RWPE1 (cell line): Measurements from ENCODE around the gene PRPF38B.

Experiments
- CTCF ChIA-PET: fragments of 350-600 bp; sonication (Branson Sonifier 250); formaldehyde crosslinking; extraction: SDS; loops from one replicate; lab custom pipeline; 2021; lab: Yijun Ruan, JAX
- POLR2A ChIA-PET: fragments of 400-600 bp; formaldehyde crosslinking; extraction: SDS; loops from one replicate; lab custom pipeline; 2020; ENCODE audit warnings: antibody characterized with exemption; ENCODE audit not compliant: low non-redundant PET; lab: Yijun Ruan, JAX
- DNase-seq: peaks from one replicate; pipeline ENCODE4 v3.0.0; 2012; ENCODE audit warnings: low spot score
- H3K27ac ChIP-seq: fragments of 450-650 bp; 2 replicates; pipeline ENCODE4 v1.5.1; 2017
- TF ChIP-seq, protein P1 (sequence below): fragments of 450-650 bp; conservative IDR thresholded peaks from 2 replicates; pipeline ENCODE4 v1.5.1; 2017; ENCODE audit warnings: low read depth, mild to moderate bottlenecking

The PRPF38B gene

DNA sequence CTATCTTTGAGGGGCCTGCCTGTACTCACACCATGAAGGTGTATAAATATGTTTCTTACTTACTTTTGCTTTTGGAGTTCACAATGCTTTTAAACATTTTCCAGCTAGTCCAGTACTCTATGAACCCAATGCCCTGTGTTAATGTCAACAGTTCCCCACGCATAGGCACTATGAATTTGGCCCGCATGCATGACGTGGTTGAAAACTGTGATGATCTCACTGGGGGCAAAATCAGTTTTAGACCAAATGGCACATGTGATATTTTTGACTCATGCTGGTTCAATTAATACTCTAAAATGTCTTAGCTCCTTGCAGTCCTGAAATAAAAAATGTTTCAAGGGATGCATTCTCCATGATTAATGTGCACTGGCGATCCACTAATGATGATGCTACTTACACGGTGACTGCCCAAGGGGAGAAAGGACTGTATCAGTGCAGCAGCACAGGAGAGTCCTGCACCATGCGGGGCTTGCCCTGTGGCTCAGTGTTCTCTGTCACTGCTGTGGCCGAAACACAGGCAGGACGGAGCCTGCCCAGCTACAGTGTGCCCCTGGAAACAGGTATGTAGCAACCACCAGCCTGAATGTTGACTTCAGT, 36.3 kb downstream of the PRPF38B start:
- no peak overlapping the region for H3K27ac ChIP-seq
- TF ChIP-seq, protein P1, sequence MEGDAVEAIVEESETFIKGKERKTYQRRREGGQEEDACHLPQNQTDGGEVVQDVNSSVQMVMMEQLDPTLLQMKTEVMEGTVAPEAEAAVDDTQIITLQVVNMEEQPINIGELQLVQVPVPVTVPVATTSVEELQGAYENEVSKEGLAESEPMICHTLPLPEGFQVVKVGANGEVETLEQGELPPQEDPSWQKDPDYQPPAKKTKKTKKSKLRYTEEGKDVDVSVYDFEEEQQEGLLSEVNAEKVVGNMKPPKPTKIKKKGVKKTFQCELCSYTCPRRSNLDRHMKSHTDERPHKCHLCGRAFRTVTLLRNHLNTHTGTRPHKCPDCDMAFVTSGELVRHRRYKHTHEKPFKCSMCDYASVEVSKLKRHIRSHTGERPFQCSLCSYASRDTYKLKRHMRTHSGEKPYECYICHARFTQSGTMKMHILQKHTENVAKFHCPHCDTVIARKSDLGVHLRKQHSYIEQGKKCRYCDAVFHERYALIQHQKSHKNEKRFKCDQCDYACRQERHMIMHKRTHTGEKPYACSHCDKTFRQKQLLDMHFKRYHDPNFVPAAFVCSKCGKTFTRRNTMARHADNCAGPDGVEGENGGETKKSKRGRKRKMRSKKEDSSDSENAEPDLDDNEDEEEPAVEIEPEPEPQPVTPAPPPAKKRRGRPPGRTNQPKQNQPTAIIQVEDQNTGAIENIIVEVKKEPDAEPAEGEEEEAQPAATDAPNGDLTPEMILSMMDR = no peak
- DNase-seq = no peak
- CTCF ChIA-PET = interaction anchor here (0.8 kb wide), 1 partner anchor 703 kb away, joined by 4 read pairs; no protein-coding TSS in a partner anchor
- POLR2A ChIA-PET = no interaction called here

DNA sequence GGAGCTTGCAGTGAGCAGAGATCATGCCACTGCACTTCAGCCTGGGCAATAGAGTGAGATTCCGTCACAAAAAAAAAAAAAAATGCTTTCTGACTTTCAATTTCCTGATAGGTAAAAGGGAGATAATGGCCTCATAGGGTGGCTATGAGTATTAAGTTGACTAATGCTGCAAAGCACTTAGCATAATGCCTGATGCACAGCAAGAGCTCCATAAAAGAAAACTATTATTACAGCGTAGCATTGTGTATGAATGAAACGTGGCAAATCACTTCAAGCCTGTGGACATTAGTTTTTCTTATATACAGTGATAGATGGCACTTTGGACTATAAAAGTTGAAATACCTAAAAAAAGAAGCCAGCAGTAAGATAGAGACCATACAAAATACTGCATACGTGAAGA, 37.4 kb downstream of the PRPF38B start:
- TF ChIP-seq, protein P1 = no peak
- DNase-seq = no peak
- no peak overlapping the region for H3K27ac ChIP-seq
- CTCF ChIA-PET = interaction anchor here (0.6 kb wide), 1 partner anchor 28 kb away, joined by 4 read pairs; no protein-coding TSS in a partner anchor
- POLR2A ChIA-PET = no interaction called here

DNA sequence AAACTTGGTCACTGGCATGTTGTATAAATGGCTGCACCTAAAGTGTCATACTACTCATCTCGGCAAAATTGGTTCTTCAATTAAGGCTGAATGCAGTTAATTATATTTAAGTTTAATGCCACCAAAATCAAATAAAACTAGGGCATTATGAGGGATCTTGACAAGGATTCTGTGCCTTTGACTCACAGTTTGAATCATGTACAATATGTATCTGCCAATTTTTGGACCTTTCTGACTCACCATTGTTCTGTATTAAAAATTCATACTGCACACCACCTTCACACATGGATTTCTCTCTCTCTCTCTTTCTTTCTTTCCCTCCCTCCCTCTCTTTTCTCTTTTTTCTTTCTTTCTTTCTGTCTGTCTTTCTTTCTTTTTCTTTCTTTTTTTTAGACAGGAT, 40.3 kb downstream of the PRPF38B start:
- TF ChIP-seq, protein P1 = no peak
- ChIA-PET POLR2A (no interaction called here), CTCF (interaction anchor here (0.6 kb wide), 1 partner anchor 9 kb away, joined by 3 read pairs; no protein-coding TSS in a partner anchor)
- H3K27ac ChIP-seq = no peak overlapping the region
- DNase-seq = no peak

DNA sequence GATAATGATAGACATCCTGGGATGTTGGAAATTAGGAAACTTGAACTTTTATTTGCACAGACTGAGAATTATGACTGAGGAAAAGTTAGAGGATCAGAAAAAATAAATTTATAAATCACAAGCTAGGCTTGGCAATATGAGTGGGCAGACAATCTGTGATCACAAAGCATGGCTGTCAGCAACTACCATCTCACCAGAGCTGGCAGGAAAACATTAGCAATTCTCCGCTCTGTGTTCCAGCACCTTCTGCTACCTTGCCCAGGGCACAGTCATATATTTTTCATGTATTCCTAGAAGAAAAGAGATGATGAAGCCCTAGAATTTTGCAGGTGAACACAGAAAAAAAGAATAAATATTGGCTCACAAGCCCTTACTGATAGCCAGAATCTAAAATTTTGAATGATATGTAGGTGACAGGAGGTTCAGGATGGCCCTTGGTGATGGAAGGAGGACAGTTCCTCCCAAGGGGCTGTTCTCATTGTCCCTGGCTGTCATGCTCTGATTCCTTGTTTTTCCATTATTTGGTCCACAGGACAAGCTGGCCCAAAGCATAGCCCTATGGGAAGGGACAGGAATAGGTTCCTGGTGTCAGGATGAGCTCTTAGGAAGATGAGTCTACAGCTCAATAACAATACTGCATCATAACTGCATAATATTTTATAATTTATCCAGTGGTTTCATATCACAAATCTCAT, 42.2 kb downstream of the PRPF38B start:
- ChIA-PET POLR2A (no interaction called here), CTCF (no interaction called here)
- H3K27ac ChIP-seq = no peak overlapping the region
- no peak for DNase-seq
- TF ChIP-seq, protein P1 = no peak

DNA sequence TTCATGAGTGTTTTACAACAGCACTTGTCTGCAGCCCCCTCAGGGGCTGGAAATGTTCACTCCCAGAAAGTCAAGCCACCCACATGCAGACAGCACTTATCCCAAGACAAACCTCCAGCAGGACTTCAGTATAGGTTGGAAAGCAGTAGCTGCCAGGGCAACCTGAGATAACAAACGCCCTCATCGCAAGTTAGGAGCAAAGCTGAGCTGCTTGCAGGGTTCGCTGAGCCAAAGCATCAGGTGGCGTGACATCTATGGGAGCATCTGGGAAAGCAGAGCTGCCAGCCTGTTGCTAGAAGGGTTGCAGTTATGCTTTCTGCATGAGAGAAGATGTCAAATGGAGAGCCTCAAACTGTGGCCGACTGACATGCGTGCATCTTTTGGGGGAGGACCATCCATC, 50.1 kb downstream of the PRPF38B start:
- H3K27ac ChIP-seq = no peak overlapping the region
- POLR2A ChIA-PET = no interaction called here
- TF ChIP-seq, protein P1 = no peak
- no peak for DNase-seq
- CTCF ChIA-PET = no interaction called here

DNA sequence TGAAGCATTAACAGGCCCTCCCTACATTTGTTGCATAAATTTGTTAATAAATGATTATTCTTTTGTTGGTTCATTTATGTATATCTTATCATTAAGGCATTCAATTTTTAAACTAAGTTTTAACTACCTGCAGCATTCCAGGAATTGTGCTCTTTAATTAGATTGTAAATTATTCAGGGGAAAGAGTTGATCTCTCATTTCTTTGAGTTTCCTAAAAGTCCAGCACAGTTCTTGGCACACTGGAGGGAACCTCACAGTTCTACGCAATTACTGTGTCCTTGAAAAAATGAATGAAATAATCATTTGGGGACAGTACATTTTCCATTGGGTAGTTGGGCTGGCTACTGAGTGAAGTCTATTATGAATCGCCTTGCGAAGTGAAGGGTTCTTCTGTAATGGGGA, 53.9 kb downstream of the PRPF38B start:
- POLR2A ChIA-PET = no interaction called here

More for the DNA sequence above, 53.9 kb downstream of the PRPF38B start:
- peak overlapping the region; percentile 96 for H3K27ac ChIP-seq
- CTCF ChIA-PET = no interaction called here
- no peak for DNase-seq
- TF ChIP-seq, protein P1 = no peak
